ENCODE results near the gene KIAA1217.

Gene KIAA1217

GRCh38 chr10:24370877-24371276 lies 161.9 kb downstream of the KIAA1217 start:
- H3K4me1 ChIP-seq (ENCODE audit: insufficient read depth, low read length, poor library complexity, severe bottlenecking): no peaks in the 10 kb centered on the region

GRCh38 chr10:24371396-24371795 lies 162.5 kb downstream of the KIAA1217 start:
- no peak for TF ChIP-seq EZH2phosphoT487 (IDR thresholded peaks at IDR 0.05; ENCODE audit: borderline replicate concordance)
- no peak for TF ChIP-seq CTCF (conservative IDR thresholded peaks at IDR 0.05; ENCODE audit: low read length)
- no peak overlapping the region for H3K4me3 ChIP-seq (ENCODE audit: low read length, poor library complexity, severe bottlenecking)

More at GRCh38 chr10:24370877-24371276, 161.9 kb downstream of the KIAA1217 start:
- peaks cover 8% of the 10 kb centered on the region; the same call in 1 of the 2 replicates for H3K9me3 ChIP-seq (ENCODE audit: insufficient read depth, low read depth, low read length)
- no peaks in the 10 kb centered on the region for H3K36me3 ChIP-seq (ENCODE audit: insufficient read depth, low read length)
- peak; percentile 13; the same call in 1 of the 2 replicates for TF ChIP-seq CTCF (conservative IDR thresholded peaks at IDR 0.05; ENCODE audit: low read length)
- TF ChIP-seq EZH2phosphoT487 (IDR thresholded peaks at IDR 0.05; ENCODE audit: borderline replicate concordance): no peak
- no peak overlapping the region for H3K4me3 ChIP-seq (ENCODE audit: low read length, poor library complexity, severe bottlenecking)
- H2AFZ ChIP-seq (ENCODE audit: low read length): no peak overlapping the region
- no peaks in the 10 kb centered on the region for H3K79me2 ChIP-seq (ENCODE audit: insufficient read depth, low read length)
- H3K27me3 ChIP-seq (ENCODE audit: insufficient read depth, low read length, poor library complexity, severe bottlenecking): no peaks in the 10 kb centered on the region
- no peaks in the 10 kb centered on the region for H3K9me2 ChIP-seq (replicated peaks; ENCODE audit: low read depth, low read length)
- H3K9ac ChIP-seq (ENCODE audit: low read depth, low read length, poor library complexity, severe bottlenecking): no peak overlapping the region
- no peaks in the 10 kb centered on the region for H4K20me1 ChIP-seq (ENCODE audit: insufficient read depth, low read length, poor library complexity, severe bottlenecking)
- no peak overlapping the region for H3K4me2 ChIP-seq (ENCODE audit: low read depth, low read length, poor library complexity, severe bottlenecking)
- no peaks in the 10 kb centered on the region for H3F3A ChIP-seq (ENCODE audit: low read depth)

GRCh38 chr10:24374134-24374915 lies 165.4 kb downstream of the KIAA1217 start:
- no peaks in the 10 kb centered on the region for H3K79me2 ChIP-seq (ENCODE audit: insufficient read depth, low read length)
- no peaks in the 10 kb centered on the region for H3K9me2 ChIP-seq (replicated peaks; ENCODE audit: low read depth, low read length)
- no peaks in the 10 kb centered on the region for H4K20me1 ChIP-seq (ENCODE audit: insufficient read depth, low read length, poor library complexity, severe bottlenecking)
- H3K4me3 ChIP-seq (ENCODE audit: low read length, poor library complexity, severe bottlenecking): no peak overlapping the region
- TF ChIP-seq EZH2phosphoT487 (IDR thresholded peaks at IDR 0.05; ENCODE audit: borderline replicate concordance) (no peak), CTCF (conservative IDR thresholded peaks at IDR 0.05; ENCODE audit: low read length) (no peak)
- peaks cover 8% of the 10 kb centered on the region; the same call in 1 of the 2 replicates for H3K9me3 ChIP-seq (ENCODE audit: insufficient read depth, low read depth, low read length)
- H3K27me3 ChIP-seq (ENCODE audit: insufficient read depth, low read length, poor library complexity, severe bottlenecking): no peaks in the 10 kb centered on the region
- no peak overlapping the region for H3K4me2 ChIP-seq (ENCODE audit: low read depth, low read length, poor library complexity, severe bottlenecking)
- no peak overlapping the region for H3K9ac ChIP-seq (ENCODE audit: low read depth, low read length, poor library complexity, severe bottlenecking)
- no peaks in the 10 kb centered on the region for H3K4me1 ChIP-seq (ENCODE audit: insufficient read depth, low read length, poor library complexity, severe bottlenecking)
- H3F3A ChIP-seq (ENCODE audit: low read depth): no peaks in the 10 kb centered on the region
- no peak overlapping the region for H2AFZ ChIP-seq (ENCODE audit: low read length)
- H3K36me3 ChIP-seq (ENCODE audit: insufficient read depth, low read length): no peaks in the 10 kb centered on the region

More at GRCh38 chr10:24371396-24371795, 162.5 kb downstream of the KIAA1217 start:
- H2AFZ ChIP-seq (ENCODE audit: low read length): no peak overlapping the region
- no peaks in the 10 kb centered on the region for H3K36me3 ChIP-seq (ENCODE audit: insufficient read depth, low read length)
- no peaks in the 10 kb centered on the region for H3K27me3 ChIP-seq (ENCODE audit: insufficient read depth, low read length, poor library complexity, severe bottlenecking)
- no peaks in the 10 kb centered on the region for H3K79me2 ChIP-seq (ENCODE audit: insufficient read depth, low read length)
- no peaks in the 10 kb centered on the region for H3F3A ChIP-seq (ENCODE audit: low read depth)
- no peak overlapping the region for H3K9ac ChIP-seq (ENCODE audit: low read depth, low read length, poor library complexity, severe bottlenecking)
- H3K9me3 ChIP-seq (ENCODE audit: insufficient read depth, low read depth, low read length): peaks cover 8% of the 10 kb centered on the region; the same call in 1 of the 2 replicates
- no peaks in the 10 kb centered on the region for H3K9me2 ChIP-seq (replicated peaks; ENCODE audit: low read depth, low read length)
- H3K4me2 ChIP-seq (ENCODE audit: low read depth, low read length, poor library complexity, severe bottlenecking): no peak overlapping the region
- no peaks in the 10 kb centered on the region for H3K4me1 ChIP-seq (ENCODE audit: insufficient read depth, low read length, poor library complexity, severe bottlenecking)
- no peaks in the 10 kb centered on the region for H4K20me1 ChIP-seq (ENCODE audit: insufficient read depth, low read length, poor library complexity, severe bottlenecking)
